ENCODE results near the gene THEMIS. TPM values are rescaled to one million over a fixed set of nuclear protein-coding genes. Genes with fewer than 3 reads are reported as not detected.

Gene THEMIS
- total and polyA plus RNA-seq, 10 of the 15 experiments (the other 5 are each of a cell fraction or from before 2014, with no cell fraction given), result 0.06 to 1.5 (median 0.08) TPM; not detected in 6

- TF ChIP-seq, protein P1, sequence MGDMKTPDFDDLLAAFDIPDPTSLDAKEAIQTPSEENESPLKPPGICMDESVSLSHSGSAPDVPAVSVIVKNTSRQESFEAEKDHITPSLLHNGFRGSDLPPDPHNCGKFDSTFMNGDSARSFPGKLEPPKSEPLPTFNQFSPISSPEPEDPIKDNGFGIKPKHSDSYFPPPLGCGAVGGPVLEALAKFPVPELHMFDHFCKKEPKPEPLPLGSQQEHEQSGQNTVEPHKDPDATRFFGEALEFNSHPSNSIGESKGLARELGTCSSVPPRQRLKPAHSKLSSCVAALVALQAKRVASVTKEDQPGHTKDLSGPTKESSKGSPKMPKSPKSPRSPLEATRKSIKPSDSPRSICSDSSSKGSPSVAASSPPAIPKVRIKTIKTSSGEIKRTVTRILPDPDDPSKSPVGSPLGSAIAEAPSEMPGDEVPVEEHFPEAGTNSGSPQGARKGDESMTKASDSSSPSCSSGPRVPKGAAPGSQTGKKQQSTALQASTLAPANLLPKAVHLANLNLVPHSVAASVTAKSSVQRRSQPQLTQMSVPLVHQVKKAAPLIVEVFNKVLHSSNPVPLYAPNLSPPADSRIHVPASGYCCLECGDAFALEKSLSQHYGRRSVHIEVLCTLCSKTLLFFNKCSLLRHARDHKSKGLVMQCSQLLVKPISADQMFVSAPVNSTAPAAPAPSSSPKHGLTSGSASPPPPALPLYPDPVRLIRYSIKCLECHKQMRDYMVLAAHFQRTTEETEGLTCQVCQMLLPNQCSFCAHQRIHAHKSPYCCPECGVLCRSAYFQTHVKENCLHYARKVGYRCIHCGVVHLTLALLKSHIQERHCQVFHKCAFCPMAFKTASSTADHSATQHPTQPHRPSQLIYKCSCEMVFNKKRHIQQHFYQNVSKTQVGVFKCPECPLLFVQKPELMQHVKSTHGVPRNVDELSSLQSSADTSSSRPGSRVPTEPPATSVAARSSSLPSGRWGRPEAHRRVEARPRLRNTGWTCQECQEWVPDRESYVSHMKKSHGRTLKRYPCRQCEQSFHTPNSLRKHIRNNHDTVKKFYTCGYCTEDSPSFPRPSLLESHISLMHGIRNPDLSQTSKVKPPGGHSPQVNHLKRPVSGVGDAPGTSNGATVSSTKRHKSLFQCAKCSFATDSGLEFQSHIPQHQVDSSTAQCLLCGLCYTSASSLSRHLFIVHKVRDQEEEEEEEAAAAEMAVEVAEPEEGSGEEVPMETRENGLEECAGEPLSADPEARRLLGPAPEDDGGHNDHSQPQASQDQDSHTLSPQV (IDR thresholded peaks at IDR 0.05), result no peak
- no peak for TF ChIP-seq SKIL (IDR thresholded peaks at IDR 0.05; ENCODE audit: low read depth, poor library complexity, severe bottlenecking)
- TF ChIP-seq CHD1 (IDR thresholded peaks at IDR 0.05; ENCODE audit: low read depth, low read length), result no peak
- no peak for TF ChIP-seq KAT2A (conservative IDR thresholded peaks at IDR 0.05; ENCODE audit: control insufficient read depth, low read depth, low read length)
- no peak for TF ChIP-seq RELA (IDR thresholded peaks at IDR 0.05; ENCODE audit: borderline replicate concordance, partially characterized antibody)
- TF ChIP-seq IKZF1 (conservative IDR thresholded peaks at IDR 0.05), result peak; percentile 70
- TF ChIP-seq, protein P2, sequence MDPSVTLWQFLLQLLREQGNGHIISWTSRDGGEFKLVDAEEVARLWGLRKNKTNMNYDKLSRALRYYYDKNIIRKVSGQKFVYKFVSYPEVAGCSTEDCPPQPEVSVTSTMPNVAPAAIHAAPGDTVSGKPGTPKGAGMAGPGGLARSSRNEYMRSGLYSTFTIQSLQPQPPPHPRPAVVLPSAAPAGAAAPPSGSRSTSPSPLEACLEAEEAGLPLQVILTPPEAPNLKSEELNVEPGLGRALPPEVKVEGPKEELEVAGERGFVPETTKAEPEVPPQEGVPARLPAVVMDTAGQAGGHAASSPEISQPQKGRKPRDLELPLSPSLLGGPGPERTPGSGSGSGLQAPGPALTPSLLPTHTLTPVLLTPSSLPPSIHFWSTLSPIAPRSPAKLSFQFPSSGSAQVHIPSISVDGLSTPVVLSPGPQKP (IDR thresholded peaks at IDR 0.05; ENCODE audit: low read depth, low read length), result no peak
- TF ChIP-seq ZNF24 (IDR thresholded peaks at IDR 0.05), result 0 out of 2 replicates have a peak, but pooled peaks have one; percentile 29
- TF ChIP-seq EP300 (IDR thresholded peaks at IDR 0.05; ENCODE audit: borderline replicate concordance in 1 of 2, control insufficient read depth in 1 of 2, low read depth in 2 of 2, low read length in 2 of 2), result 0 out of 4 replicates have a peak, but pooled peaks of 1 of the 2 experiments have one; percentile 31
- no peak for TF ChIP-seq SIN3A (IDR thresholded peaks at IDR 0.05; ENCODE audit: low read depth, low read length)
- TF ChIP-seq, protein P3, sequence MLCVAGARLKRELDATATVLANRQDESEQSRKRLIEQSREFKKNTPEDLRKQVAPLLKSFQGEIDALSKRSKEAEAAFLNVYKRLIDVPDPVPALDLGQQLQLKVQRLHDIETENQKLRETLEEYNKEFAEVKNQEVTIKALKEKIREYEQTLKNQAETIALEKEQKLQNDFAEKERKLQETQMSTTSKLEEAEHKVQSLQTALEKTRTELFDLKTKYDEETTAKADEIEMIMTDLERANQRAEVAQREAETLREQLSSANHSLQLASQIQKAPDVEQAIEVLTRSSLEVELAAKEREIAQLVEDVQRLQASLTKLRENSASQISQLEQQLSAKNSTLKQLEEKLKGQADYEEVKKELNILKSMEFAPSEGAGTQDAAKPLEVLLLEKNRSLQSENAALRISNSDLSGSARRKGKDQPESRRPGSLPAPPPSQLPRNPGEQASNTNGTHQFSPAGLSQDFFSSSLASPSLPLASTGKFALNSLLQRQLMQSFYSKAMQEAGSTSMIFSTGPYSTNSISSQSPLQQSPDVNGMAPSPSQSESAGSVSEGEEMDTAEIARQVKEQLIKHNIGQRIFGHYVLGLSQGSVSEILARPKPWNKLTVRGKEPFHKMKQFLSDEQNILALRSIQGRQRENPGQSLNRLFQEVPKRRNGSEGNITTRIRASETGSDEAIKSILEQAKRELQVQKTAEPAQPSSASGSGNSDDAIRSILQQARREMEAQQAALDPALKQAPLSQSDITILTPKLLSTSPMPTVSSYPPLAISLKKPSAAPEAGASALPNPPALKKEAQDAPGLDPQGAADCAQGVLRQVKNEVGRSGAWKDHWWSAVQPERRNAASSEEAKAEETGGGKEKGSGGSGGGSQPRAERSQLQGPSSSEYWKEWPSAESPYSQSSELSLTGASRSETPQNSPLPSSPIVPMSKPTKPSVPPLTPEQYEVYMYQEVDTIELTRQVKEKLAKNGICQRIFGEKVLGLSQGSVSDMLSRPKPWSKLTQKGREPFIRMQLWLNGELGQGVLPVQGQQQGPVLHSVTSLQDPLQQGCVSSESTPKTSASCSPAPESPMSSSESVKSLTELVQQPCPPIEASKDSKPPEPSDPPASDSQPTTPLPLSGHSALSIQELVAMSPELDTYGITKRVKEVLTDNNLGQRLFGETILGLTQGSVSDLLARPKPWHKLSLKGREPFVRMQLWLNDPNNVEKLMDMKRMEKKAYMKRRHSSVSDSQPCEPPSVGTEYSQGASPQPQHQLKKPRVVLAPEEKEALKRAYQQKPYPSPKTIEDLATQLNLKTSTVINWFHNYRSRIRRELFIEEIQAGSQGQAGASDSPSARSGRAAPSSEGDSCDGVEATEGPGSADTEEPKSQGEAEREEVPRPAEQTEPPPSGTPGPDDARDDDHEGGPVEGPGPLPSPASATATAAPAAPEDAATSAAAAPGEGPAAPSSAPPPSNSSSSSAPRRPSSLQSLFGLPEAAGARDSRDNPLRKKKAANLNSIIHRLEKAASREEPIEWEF (IDR thresholded peaks at IDR 0.05; ENCODE audit: insufficient replicate concordance, low read depth, low read length), result no peak
Measured at GRCh38 chr6:127907960-127908640, 7.2 kb upstream of the THEMIS start (continued).

Measured in GM12878 (cell line).